HG03575 (cell line): ENCODE results near the gene PDE10A.

ENCODE experiments used
- ATAC-seq: cut with Tn5 transposase; IDR thresholded peaks from one replicate; pipeline ENCODE4 v1.9.1; 2021; ENCODE audit not compliant: unreplicated experiment, insufficient number of reproducible peaks, low FRiP score; ENCODE audit errors: extremely low read depth

PDE10A gene

GRCh38 chr6:165662749-165663376 is at the start of gene PDE10A:
PDE10A (minus strand) TSS chr6:165663241; CDS start chr6:165662811, 430 bp downstream.
- no peak for ATAC-seq

GRCh38 chr6:165708985-165709576 is 46.0 kb upstream of the PDE10A start:
- no peak for ATAC-seq

GRCh38 chr6:165707067-165707853 is 44.2 kb upstream of the PDE10A start:
- no peak for ATAC-seq

GRCh38 chr6:165705941-165706340 is 42.9 kb upstream of the PDE10A start:
- no peak for ATAC-seq

- no peak for ATAC-seq
These were observed 41.2 kb upstream of the PDE10A start for GRCh38 chr6:165704045-165704748.

GRCh38 chr6:165702669-165703068 is 39.6 kb upstream of the PDE10A start:
- ATAC-seq = no peak

- ATAC-seq = no peak
These were observed 38.7 kb upstream of the PDE10A start for GRCh38 chr6:165701564-165702354.

- ATAC-seq = no peak
These were observed 38.0 kb upstream of the PDE10A start for GRCh38 chr6:165701005-165701404.

GRCh38 chr6:165698868-165699267 is 35.8 kb upstream of the PDE10A start:
- ATAC-seq = no peak

- no peak for ATAC-seq
These were observed 34.1 kb upstream of the PDE10A start for GRCh38 chr6:165697171-165697570.

- ATAC-seq = no peak
These were observed 32.9 kb upstream of the PDE10A start for GRCh38 chr6:165695722-165696515.

GRCh38 chr6:165694296-165694695 is 31.3 kb upstream of the PDE10A start:
- no peak for ATAC-seq

GRCh38 chr6:165692106-165692653 is 29.1 kb upstream of the PDE10A start:
- no peak for ATAC-seq

GRCh38 chr6:165689699-165690098 is 26.7 kb upstream of the PDE10A start:
- ATAC-seq = no peak

- no peak for ATAC-seq
These were observed 23.7 kb upstream of the PDE10A start for GRCh38 chr6:165686596-165687365.

- ATAC-seq = no peak
These were observed 22.3 kb upstream of the PDE10A start for GRCh38 chr6:165685302-165685701.

GRCh38 chr6:165684333-165684732 is 21.3 kb upstream of the PDE10A start:
- ATAC-seq = no peak
